Anterior cingulate cortex (tissue), 58 donors: ENCODE results near the gene TMED8.

Experiments
- DNase-seq, 58 donors: peaks; one replicate each; lab custom pipeline; 2025; lab: John Stamatoyannopoulos, UW

The TMED8 gene

DNA sequence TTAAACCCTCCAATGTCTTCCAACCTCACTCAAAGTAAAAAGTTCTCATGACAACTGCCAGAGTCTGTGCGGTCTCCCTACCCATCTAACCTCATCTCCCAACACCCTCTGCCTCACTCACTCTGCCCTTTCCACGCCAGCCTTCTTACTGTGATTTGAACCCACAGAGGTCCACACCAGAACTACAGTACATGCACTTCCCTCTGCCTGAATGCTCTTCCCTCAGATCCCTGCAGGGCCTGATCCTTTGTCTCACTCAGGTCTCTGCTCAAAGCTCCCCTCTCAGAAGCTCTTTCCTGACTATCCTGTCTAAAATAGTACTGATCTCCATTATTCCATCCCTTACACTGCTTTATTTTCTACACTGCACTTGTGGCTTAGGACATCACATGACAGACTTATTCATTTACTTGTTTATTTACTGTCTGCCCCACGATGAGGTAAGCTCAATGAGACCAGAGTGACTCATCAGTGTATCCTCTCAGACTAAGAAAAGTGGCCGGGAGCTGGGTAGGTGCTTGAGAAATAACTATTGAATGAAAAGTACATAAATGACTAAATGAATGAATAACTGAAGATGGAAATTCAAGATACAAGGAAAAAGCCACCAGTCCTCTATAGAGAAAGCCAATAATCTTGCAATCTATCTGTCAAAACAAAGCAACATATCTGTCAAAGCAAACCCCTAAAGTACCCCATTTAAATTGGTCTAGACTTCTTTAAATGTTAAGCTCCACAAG is 73.3 kb downstream of the TMED8 start:
- peak in 6 of 58 donors; percentile 9 to 49 (median 35) for DNase-seq

DNA sequence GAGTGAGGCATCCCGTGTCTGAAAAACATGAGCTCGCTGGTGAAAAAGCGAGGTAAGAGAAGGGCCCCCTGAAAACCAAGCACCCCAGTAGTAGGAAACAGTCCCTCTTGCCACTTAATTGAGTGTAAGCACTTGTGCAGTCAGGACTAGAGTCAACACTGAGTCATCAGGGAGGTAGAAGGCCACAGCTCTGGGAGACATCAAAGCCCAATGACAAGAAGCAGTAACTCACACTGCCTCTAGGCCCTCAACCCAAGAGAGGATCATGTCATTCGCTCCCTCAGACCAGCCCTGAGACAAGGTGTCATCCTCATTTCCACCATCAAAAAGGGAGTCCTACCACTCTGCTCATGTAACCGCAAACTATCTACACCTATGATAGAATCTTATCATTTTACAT is 74.0 kb downstream of the TMED8 start:
- no peak for DNase-seq

DNA sequence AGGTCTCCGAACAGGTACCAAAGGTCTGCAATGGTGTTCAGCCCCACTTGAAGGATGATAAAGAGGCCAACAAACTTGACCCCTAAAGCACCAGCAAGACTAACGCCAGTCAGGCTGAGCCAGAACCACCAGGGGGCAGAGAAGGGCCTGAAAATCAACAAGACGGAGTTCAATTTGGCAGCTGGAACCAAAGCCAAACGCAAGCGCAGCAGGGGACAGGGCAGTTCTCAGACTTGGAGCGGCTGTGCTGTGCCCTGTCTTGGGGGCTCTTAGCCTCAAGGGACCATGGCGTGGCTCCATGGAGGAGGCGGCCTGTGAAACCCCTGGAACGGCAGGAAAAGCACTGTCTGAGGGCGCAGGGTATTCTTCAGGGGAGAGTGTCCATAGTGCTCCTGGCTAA is 75.8 kb downstream of the TMED8 start:
- DNase-seq, result peak in 56 of 58 donors; percentile 29 to 90 (median 76)

DNA sequence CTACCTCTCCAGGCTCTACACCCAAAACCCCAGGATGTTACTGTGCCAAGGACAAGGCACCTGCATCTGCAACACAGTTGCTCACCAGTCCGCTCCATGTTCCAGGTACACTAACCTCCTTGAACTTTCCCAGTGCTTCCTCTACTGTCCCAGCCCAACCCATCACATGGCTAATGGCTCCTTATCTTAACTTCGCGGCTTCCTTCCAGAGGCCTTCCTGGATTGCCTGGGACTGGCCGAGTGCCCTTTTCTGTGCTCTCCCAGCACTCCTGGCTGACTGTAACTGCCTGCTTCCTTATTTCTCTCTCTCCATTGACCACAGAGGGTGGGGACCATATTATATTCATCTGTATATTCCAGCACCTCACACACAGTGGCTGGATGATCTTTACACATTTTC is 77.1 kb downstream of the TMED8 start:
- no peak for DNase-seq

DNA sequence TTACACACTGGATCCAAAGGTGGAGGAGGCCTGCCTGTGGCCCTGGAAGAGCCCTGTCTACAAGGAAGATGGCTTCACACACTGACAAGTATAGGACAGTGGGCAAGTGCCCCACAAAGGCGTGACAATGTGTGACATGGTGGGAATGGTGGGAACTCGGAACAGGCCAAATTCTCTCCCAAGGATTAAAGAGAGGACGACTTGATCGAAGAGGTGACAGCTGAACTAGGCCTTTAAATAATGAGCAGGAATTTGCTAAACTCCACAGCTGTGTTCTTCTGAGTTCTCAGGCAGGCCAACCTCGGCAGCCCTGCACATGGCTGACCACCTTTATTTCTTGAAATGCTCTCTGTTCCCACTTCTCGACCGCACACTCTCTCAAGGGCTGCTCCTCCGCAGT is 80.0 kb downstream of the TMED8 start:
- DNase-seq, result no peak

DNA sequence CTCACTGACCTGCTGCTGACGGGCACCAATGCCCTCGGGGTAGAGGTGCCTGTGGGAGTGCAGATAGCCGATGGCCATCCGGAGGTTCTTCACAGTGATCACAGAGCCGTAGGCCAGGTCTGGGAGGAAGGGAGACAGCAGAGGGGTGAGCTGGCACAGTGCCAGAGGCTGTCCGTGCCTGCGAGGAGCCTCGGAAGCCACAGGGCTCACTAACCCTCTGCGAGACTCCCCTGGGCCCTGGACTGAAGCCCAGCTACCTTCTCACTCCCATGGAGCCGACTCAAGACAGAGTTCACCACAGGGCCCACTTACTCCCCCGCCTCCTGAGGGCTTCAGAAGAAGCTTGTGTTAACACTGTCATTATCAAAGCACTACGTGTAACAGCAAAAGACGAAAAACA is 80.7 kb downstream of the TMED8 start:
- DNase-seq, result peak in 1 of 58 donors; percentile 31

DNA sequence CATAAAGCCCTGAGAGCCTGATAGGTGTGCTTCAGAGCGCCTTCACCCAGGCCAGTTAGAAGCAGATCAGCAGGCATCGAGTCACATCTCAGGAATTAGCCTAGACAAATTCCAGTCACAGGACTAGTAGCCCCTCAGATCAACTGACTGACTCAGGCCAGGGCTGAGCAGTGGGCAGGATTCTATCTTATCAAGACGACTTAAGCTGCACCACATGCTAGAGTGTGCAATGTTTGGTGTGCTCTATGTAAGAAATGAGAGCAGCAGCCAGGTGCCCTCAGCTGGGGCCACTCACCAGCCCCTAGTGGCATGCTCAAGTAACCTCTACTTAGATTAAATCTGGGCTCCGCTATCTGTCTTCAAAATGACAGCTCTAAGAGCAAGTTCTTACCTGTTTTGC is 86.2 kb downstream of the TMED8 start:
- no peak for DNase-seq

DNA sequence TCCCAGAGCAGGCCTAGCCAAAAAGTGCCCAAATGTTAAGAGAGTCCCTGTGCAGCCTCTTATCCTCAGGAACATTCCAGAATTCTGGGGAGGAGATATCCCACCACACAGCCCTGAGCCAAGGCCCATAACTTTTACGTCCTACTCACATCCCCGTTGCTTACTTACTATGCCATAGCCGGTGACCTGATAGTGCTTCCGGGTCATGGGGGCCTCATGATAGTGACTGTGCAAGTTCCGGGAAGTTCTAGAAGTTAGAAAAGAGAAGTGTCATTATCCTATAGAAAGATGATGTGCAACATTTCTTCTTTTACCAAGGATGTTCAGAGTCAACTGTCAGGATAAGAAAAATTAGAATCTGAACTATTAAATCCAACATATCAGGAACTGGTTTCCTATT is 90.3 kb downstream of the TMED8 start:
- no peak for DNase-seq
